Endothelial cell of umbilical vein (primary cell): ENCODE results near the gene PLCH1. TPM values are rescaled to one million over a fixed set of nuclear protein-coding genes. Genes with fewer than 3 reads are reported as not detected.

Experiments
- BruUV-seq: library from RNA; stranded (reverse); fragments of 400-500 nt; replicated peaks from 2 replicates; lab custom pipeline; 2021; lab: Mats Ljungman, UMichigan
- CTCF ChIA-PET: fragments of 300-600, 350-600 bp; sonication (Branson Sonifier 250); formaldehyde crosslinking; loops from one replicate; lab custom pipeline; 2021; ENCODE audit warnings: antibody characterized with exemption, inconsistent platforms; lab: Charles Lee
- POLR2A ChIA-PET: fragments of 300-600, 350-600 bp; sonication (Branson Sonifier 250); formaldehyde crosslinking; loops from one replicate; lab custom pipeline; 2021; ENCODE audit warnings: antibody characterized with exemption, inconsistent platforms; lab: Charles Lee
- DNase-seq: peaks from one replicate; pipeline ENCODE4 v3.0.0-alpha.2; 2011; ENCODE audit warnings: low read depth, low spot score
- FAIRE-seq: peaks from 2 replicates; lab custom pipeline; 2011; peaks lifted over from hg19 to GRCh38; lab: Jason Lieb, UNC
- H2AFZ ChIP-seq: 2 replicates; pipeline ENCODE4 v1.6.0; 2012; ENCODE audit warnings: low read depth, low read length, control low read depth, inconsistent platforms
- H3K27ac ChIP-seq: 2 replicates; pipeline ENCODE4 v1.5.1; 2011; ENCODE audit warnings: low read depth, mild to moderate bottlenecking, control low read depth, low read length, moderate library complexity; ENCODE audit not compliant: insufficient read depth
- H3K27me3 ChIP-seq, 2 experiments: 2 replicates each; pipeline versions ENCODE4 v1.6.0 to v1.6.1; 2011; ENCODE audit warnings: low read length in 2 of 2, mixed read lengths in 1 of 2; ENCODE audit not compliant: control insufficient read depth in 2 of 2, insufficient read depth in 2 of 2
- H3K36me3 ChIP-seq, 2 experiments: 2 replicates in 1 of 2; 3 replicates in 1 of 2; pipeline ENCODE4 v1.5.1; 2011; ENCODE audit warnings: low read length in 2 of 2, mild to moderate bottlenecking in 1 of 2, moderate library complexity in 1 of 2; ENCODE audit not compliant: control insufficient read depth in 2 of 2, insufficient read depth in 2 of 2; ENCODE audit errors: extremely low read depth in 1 of 2
- H3K4me1 ChIP-seq: 3 replicates; pipeline ENCODE4 v1.5.1; 2011; ENCODE audit warnings: mild to moderate bottlenecking, low read length; ENCODE audit not compliant: control insufficient read depth, insufficient read depth; ENCODE audit errors: extremely low read depth
- H3K4me2 ChIP-seq: 2 replicates; pipeline ENCODE4 v1.6.1; 2011; ENCODE audit warnings: low read length, control low read depth, mixed read lengths; ENCODE audit not compliant: insufficient read depth
- H3K4me3 ChIP-seq, 3 experiments: fragments of 200-600 bp in 1 of 3; sonication (generic), shearing (Covaris generic) in 1 of 3; replicated peaks in 1 of 3; 2 replicates each; pipeline ENCODE4 v1.5.1; 2011 to 2016; ENCODE audit warnings: control low read depth in 3 of 3, low read length in 3 of 3, mild to moderate bottlenecking in 2 of 3, inconsistent platforms in 1 of 3, low read depth in 1 of 3, moderate library complexity in 1 of 3; ENCODE audit not compliant: insufficient read depth in 1 of 3
- H3K79me2 ChIP-seq: 2 replicates; pipeline ENCODE4 v1.6.0; 2012; ENCODE audit warnings: low read length, inconsistent platforms; ENCODE audit not compliant: control insufficient read depth, insufficient read depth
- H3K9ac ChIP-seq: replicated peaks from 2 replicates; pipeline ENCODE3; 2011; ENCODE audit warnings: low read length, control low read depth; ENCODE audit not compliant: insufficient read depth; ENCODE audit errors: extremely low read depth
- H3K9me1 ChIP-seq: replicated peaks from 3 replicates; pipeline ENCODE4 v1.6.0; 2011; ENCODE audit warnings: mild to moderate bottlenecking, low read length; ENCODE audit not compliant: control insufficient read depth, insufficient read depth; ENCODE audit errors: extremely low read depth
- H3K9me3 ChIP-seq: replicated peaks from 2 replicates; pipeline ENCODE4 v1.5.1; 2012; ENCODE audit warnings: low read length, inconsistent platforms; ENCODE audit not compliant: control insufficient read depth, insufficient read depth
- H4K20me1 ChIP-seq: replicated peaks from 2 replicates; pipeline ENCODE3; 2011; ENCODE audit warnings: mild to moderate bottlenecking, low read length; ENCODE audit not compliant: control insufficient read depth, insufficient read depth; ENCODE audit errors: extremely low read depth
- EZH2 ChIP-seq: IDR thresholded peaks from 2 replicates; pipeline ENCODE4 v1.6.1; 2012; ENCODE audit warnings: borderline replicate concordance, low read depth, mild to moderate bottlenecking, moderate library complexity, low read length, inconsistent platforms; ENCODE audit not compliant: severe bottlenecking
- FOS ChIP-seq: IDR thresholded peaks from 2 replicates; pipeline ENCODE4 v1.6.1; 2011; ENCODE audit warnings: mild to moderate bottlenecking, low read length, moderate library complexity, borderline replicate concordance; ENCODE audit not compliant: insufficient read depth
- GATA2 ChIP-seq: IDR thresholded peaks from 2 replicates; pipeline ENCODE4 v1.7.0; 2011; ENCODE audit warnings: low read depth, mild to moderate bottlenecking, moderate library complexity, mixed read lengths, low read length; ENCODE audit not compliant: insufficient read length, insufficient read depth
- JUN ChIP-seq: IDR thresholded peaks from 2 replicates; pipeline ENCODE4 v1.6.1; 2011; ENCODE audit warnings: borderline replicate concordance, low read depth; ENCODE audit not compliant: insufficient read length, insufficient read depth
- MYC ChIP-seq: IDR thresholded peaks from one replicate; pipeline ENCODE4 v1.6.1; 2011; ENCODE audit warnings: mild to moderate bottlenecking, low read depth, low read length
- POLR2A ChIP-seq: IDR thresholded peaks from 2 replicates; pipeline ENCODE4 v1.6.1; 2012; ENCODE audit warnings: low read depth, mild to moderate bottlenecking, control low read depth, low read length
- POLR2AphosphoS5 ChIP-seq: IDR thresholded peaks from 2 replicates; pipeline ENCODE4 v1.6.1; 2012; ENCODE audit warnings: low read depth, mild to moderate bottlenecking, control low read depth, low read length, moderate library complexity; ENCODE audit not compliant: insufficient read depth
- dilution Hi-C: fragments of 300-500 bp; cut with MboI; formaldehyde crosslinking; loops from one replicate; pipeline ENCODE4 v1.15.0; 2019; ENCODE audit warnings: low sequenced_read_pairs; ENCODE audit not compliant: extremely low pct_ligation_motif_present
- intact Hi-C: fragments of 100-400 bp; cut with micrococcal nuclease; formaldehyde crosslinking; loops from one replicate; pipeline ENCODE4 v1.10.0; 2022
- polyA plus RNA-seq, 4 experiments: library from polyadenylated mRNA; depleted of rRNA in 3 of 4; stranded (reverse) in 3 of 4; unstranded in 1 of 4; fragments of >200 nt; gene quantifications; 2 replicates each; pipeline versions ENCODE4 v1.2.1 to v1.2.3, GENCODE V29; 2011 to 2012; ENCODE audit warnings: missing spikeins in 1 of 4
- total RNA-seq: library from RNA; stranded (reverse); gene quantifications from 2 replicates; pipeline ENCODE4 v1.2.3, GENCODE V29; 2021
- TF ChIP-seq, protein P1 (sequence below), 2 donors: IDR thresholded peaks; 1 replicate in 1 of 2; 2 replicates in 1 of 2; pipeline ENCODE4 v1.5.1; 2011; ENCODE audit warnings: low read length in 2 of 2, mild to moderate bottlenecking in 2 of 2, moderate library complexity in 2 of 2, control low read depth in 1 of 2, inconsistent platforms in 1 of 2, low read depth in 1 of 2; ENCODE audit not compliant: insufficient read depth in 1 of 2; ENCODE audit errors: extremely low read depth in 1 of 2
- TF ChIP-seq, protein P2 (sequence below): IDR thresholded peaks from 2 replicates; pipeline ENCODE4 v1.6.1; 2011; ENCODE audit not compliant: insufficient read depth, insufficient read length

Gene PLCH1
- total and polyA plus RNA-seq, 2 donors (not counting 3 experiments of a cell fraction or from before 2014, with no cell fraction given): 0.03 TPM; not detected in 1

DNA sequence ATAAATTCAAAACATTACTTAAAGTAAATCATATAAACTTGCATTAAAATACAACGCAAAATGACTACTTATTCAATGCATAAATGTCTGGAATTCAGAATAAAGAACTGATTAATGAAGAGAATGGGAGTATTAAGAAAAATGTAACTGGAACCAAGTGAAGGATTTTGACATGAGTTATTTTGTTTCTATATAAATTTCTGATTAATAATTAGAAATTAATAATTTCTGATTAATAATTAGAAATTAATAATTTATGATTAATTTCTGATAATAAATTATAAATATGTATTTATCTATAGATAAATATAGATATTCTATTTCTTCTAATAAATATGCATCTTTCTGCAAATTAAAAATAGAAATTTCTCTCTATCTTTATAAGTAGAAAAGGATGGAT, 291.4 kb downstream of the PLCH1 start:
- H3K36me3 ChIP-seq: no peaks in the 10 kb centered on the region
- H3K27ac ChIP-seq: no peak overlapping the region
- intact Hi-C loops: no loop called here
- H3K9ac ChIP-seq: no peak overlapping the region
- no peaks in the 10 kb centered on the region for H3K79me2 ChIP-seq
- ChIA-PET POLR2A (no interaction called here), CTCF (no interaction called here)
- no peak overlapping the region for H3K4me3 ChIP-seq
- H3K4me2 ChIP-seq: no peak overlapping the region
- no peaks in the 10 kb centered on the region for H3K27me3 ChIP-seq
- no peaks in the 10 kb centered on the region for H4K20me1 ChIP-seq
- no TSS peak for BruUV-seq
- DNase-seq (no peak), FAIRE-seq (no peak)
- dilution Hi-C loops: no loop called here
- no peaks in the 10 kb centered on the region for H3K4me1 ChIP-seq
- H2AFZ ChIP-seq: no peak overlapping the region
- peaks cover 2% of the 10 kb centered on the region for H3K9me3 ChIP-seq
- no peaks in the 10 kb centered on the region for H3K9me1 ChIP-seq
- TF ChIP-seq MYC: no peak
- TF ChIP-seq, protein P1, sequence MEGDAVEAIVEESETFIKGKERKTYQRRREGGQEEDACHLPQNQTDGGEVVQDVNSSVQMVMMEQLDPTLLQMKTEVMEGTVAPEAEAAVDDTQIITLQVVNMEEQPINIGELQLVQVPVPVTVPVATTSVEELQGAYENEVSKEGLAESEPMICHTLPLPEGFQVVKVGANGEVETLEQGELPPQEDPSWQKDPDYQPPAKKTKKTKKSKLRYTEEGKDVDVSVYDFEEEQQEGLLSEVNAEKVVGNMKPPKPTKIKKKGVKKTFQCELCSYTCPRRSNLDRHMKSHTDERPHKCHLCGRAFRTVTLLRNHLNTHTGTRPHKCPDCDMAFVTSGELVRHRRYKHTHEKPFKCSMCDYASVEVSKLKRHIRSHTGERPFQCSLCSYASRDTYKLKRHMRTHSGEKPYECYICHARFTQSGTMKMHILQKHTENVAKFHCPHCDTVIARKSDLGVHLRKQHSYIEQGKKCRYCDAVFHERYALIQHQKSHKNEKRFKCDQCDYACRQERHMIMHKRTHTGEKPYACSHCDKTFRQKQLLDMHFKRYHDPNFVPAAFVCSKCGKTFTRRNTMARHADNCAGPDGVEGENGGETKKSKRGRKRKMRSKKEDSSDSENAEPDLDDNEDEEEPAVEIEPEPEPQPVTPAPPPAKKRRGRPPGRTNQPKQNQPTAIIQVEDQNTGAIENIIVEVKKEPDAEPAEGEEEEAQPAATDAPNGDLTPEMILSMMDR (IDR thresholded peaks at IDR 0.05; ENCODE audit: extremely low read depth in 1 of 2, insufficient read depth in 1 of 2, low read depth in 1 of 2, low read length in 2 of 2): no peak

DNA sequence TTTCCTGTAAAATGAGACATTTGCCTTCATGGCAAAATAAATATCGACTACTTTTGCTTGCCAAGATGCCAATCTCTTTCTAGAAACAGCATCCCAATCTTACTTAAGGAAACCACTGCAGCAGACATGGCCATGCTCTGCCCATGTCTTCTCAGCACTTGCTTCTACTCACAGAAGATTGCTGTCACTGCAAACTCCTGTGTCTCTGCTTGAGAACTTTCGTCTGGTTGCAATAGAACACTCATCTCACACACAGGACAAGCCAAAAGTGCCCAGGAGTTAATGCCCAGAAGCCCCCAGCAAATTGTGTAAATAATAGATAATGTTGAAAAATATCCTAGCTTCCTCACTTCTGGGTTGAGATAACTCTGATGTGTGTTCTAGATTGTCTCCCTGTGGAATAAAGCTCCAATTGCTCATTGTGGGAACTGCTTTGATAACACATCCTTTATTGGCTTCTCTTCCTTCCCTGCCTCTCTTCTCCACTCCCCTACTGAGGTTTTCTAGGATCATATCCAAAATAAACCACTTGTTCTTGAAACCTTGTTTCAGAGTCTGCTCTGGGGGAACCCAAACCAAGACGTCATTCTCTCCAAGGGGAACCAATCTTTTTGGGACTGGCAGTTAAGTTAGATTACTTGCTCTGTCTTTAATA, 295.1 kb downstream of the PLCH1 start:
- H3K79me2 ChIP-seq: no peaks in the 10 kb centered on the region
- no peak overlapping the region for H3K9ac ChIP-seq
- H3K36me3 ChIP-seq: no peaks in the 10 kb centered on the region
- H4K20me1 ChIP-seq: no peaks in the 10 kb centered on the region
- H3K27me3 ChIP-seq: no peaks in the 10 kb centered on the region
- DNase-seq: no peak
- H3K4me2 ChIP-seq: no peak overlapping the region
- ChIA-PET POLR2A (no interaction called here), CTCF (no interaction called here)
- no peaks in the 10 kb centered on the region for H3K9me3 ChIP-seq
- dilution Hi-C loops (no loop called here), intact Hi-C loops (no loop called here)
- no peaks in the 10 kb centered on the region for H3K4me1 ChIP-seq
- no peaks in the 10 kb centered on the region for H3K9me1 ChIP-seq
- H3K27ac ChIP-seq: no peak overlapping the region
- no peak overlapping the region for H2AFZ ChIP-seq
- no peak overlapping the region for H3K4me3 ChIP-seq
- no TSS peak for BruUV-seq
- TF ChIP-seq FOS (no peak), GATA2 (no peak), MYC (no peak), JUN (no peak), POLR2AphosphoS5 (no peak), EZH2 (no peak), POLR2A (no peak)
- TF ChIP-seq, protein P1 (IDR thresholded peaks at IDR 0.05; ENCODE audit: extremely low read depth in 1 of 2, insufficient read depth in 1 of 2, low read depth in 1 of 2, low read length in 2 of 2): no peak
- TF ChIP-seq, protein P2, sequence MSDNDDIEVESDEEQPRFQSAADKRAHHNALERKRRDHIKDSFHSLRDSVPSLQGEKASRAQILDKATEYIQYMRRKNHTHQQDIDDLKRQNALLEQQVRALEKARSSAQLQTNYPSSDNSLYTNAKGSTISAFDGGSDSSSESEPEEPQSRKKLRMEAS: no peak
- FAIRE-seq: no peak
